Transverse colon (tissue), 4 donors: Measurements from ENCODE around the gene STAM2. TPM values are rescaled to one million over a fixed set of nuclear protein-coding genes. Genes with fewer than 3 reads are reported as not detected.

Experiments used
- DNase-seq: peaks from one replicate; pipeline ENCODE4 v3.0.0-alpha.2; 2019
- H3K27ac ChIP-seq, 4 donors: fragments of 200-600 bp; sonication (generic); 2 replicates each; pipeline ENCODE4 v1.5.1; 2016 to 2018; ENCODE audit warnings: inconsistent platforms in 4 of 4
- H3K27me3 ChIP-seq: fragments of 200-600 bp; sonication (generic); 2 replicates; pipeline ENCODE4 v1.5.1; 2017; ENCODE audit warnings: inconsistent platforms
- H3K36me3 ChIP-seq, 4 donors: fragments of 200-600 bp; sonication (generic); 2 replicates each; pipeline ENCODE4 v1.5.1; 2017 to 2019; ENCODE audit warnings: inconsistent platforms in 4 of 4
- H3K4me1 ChIP-seq, 4 donors: fragments of 200-600 bp; sonication (generic); 2 replicates each; pipeline ENCODE4 v1.5.1; 2017 to 2020; ENCODE audit warnings: inconsistent platforms in 4 of 4
- H3K4me3 ChIP-seq, 4 donors: fragments of 200-600 bp; sonication (generic); 1 replicate in 1 of 4; 2 replicates in 3 of 4; pipeline versions ENCODE4 v1.5.1 to v1.6.1; 2017 to 2019; ENCODE audit warnings: inconsistent platforms in 4 of 4
- H3K9me3 ChIP-seq, 2 donors: fragments of 200-600 bp; sonication (generic); 2 replicates each; pipeline ENCODE4 v1.5.1; 2017 to 2019; ENCODE audit warnings: inconsistent platforms in 2 of 2
- CTCF ChIP-seq, 5 experiments: fragments of 200-600 bp in 3 of 5; fragments of 450-650 bp in 2 of 5; sonication (generic) in 3 of 5; IDR thresholded peaks; 1 replicate in 2 of 5; 2 replicates in 3 of 5; pipeline ENCODE4 v1.5.1; 2016 to 2017; ENCODE audit warnings: antibody characterized with exemption in 5 of 5, inconsistent platforms in 3 of 5, mild to moderate bottlenecking in 2 of 5, moderate library complexity in 1 of 5
- EP300 ChIP-seq: sonication (generic); formaldehyde crosslinking; IDR thresholded peaks from one replicate; pipeline ENCODE4 v1.6.1; 2017; ENCODE audit warnings: antibody characterized with exemption, low read depth
- POLR2A ChIP-seq: fragments of 450-650 bp; IDR thresholded peaks from one replicate; pipeline ENCODE4 v1.6.1; 2016; ENCODE audit warnings: antibody characterized with exemption, mild to moderate bottlenecking, moderate library complexity
- POLR2AphosphoS5 ChIP-seq, 3 donors: sonication (generic); formaldehyde crosslinking; IDR thresholded peaks; one replicate each; pipeline ENCODE4 v1.6.1; 2016; ENCODE audit warnings: antibody characterized with exemption in 3 of 3
- WGBS, 2 donors: methylation state at CpG; one replicate each; pipeline ENCODE4 v1.1.5; 2018; ENCODE audit warnings: low coverage in 1 of 2; 5-methylcytosine and 5-hydroxymethylcytosine counted together
- in situ Hi-C, 4 donors: fragments of 200-750 bp; cut with MboI; loops; one replicate each; pipeline versions ENCODE4 v1.15.0 to v1.15.1; 2017; ENCODE audit warnings: low sequenced_read_pairs in 3 of 4, low pct_ligation_motif_present in 1 of 4, low pct_unique_long_range_greater_than_20kb in 1 of 4
- intact Hi-C: fragments of 100-400 bp; cut with DNase I; formaldehyde crosslinking; loops from one replicate; pipeline ENCODE4 v1.15.1; 2023; ENCODE audit warnings: low total_unique reads
- total RNA-seq, 4 donors: library from RNA; depleted of rRNA; stranded (reverse); fragments of >200 nt; gene quantifications; one replicate each; pipeline ENCODE4 v1.1.0, GENCODE V29; 2016

STAM2 gene
- total RNA-seq, 4 donors from 2014 or later, result 17.1 to 57.2 (median 38.1) TPM

DNA sequence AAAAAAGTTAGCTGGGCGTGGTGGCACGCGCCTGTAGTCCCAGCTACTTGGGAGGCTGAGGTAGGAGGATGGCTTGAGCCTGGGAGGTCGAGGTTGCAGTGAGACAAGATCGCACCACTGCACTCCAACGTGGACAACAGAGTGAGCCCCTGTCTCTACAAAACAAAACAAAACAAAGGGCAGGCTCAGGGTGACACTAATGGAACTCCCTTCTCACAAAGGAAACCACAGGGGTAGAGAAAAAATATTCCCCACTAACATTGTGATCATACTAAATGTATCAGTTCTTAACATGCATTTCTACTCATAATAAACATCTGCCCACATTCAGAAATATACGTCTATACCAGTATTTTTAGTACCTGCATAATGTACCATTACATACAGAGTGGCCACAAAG is 21.1 kb downstream of the STAM2 start:
- no peak overlapping the region for H3K27ac ChIP-seq
- DNase-seq, result no peak
- WGBS, 2 donors, result 90 to 96% methylated on average over 4 to 7 of the region's 7 CpGs
- in situ Hi-C loops, result loop anchor here in 2 of 4 donors (25.0 kb wide), 1 partner anchor 117 kb away; no protein-coding TSS in a partner anchor
- no peak overlapping the region for H3K4me3 ChIP-seq
- H3K4me1 ChIP-seq, result peaks cover 0 to 5% (median 2%) of the 10 kb centered on the region in 4 donors
- H3K27me3 ChIP-seq, result no peaks in the 10 kb centered on the region
- TF ChIP-seq POLR2A, result no peak
- TF ChIP-seq POLR2AphosphoS5 (IDR thresholded peaks at IDR 0.05), result no peak
- TF ChIP-seq CTCF (IDR thresholded peaks at IDR 0.05), result no peak
- TF ChIP-seq EP300, result no peak
- H3K9me3 ChIP-seq, result no peaks in the 10 kb centered on the region
- no peaks in the 10 kb centered on the region for H3K36me3 ChIP-seq
- intact Hi-C loops, result no loop called here

DNA sequence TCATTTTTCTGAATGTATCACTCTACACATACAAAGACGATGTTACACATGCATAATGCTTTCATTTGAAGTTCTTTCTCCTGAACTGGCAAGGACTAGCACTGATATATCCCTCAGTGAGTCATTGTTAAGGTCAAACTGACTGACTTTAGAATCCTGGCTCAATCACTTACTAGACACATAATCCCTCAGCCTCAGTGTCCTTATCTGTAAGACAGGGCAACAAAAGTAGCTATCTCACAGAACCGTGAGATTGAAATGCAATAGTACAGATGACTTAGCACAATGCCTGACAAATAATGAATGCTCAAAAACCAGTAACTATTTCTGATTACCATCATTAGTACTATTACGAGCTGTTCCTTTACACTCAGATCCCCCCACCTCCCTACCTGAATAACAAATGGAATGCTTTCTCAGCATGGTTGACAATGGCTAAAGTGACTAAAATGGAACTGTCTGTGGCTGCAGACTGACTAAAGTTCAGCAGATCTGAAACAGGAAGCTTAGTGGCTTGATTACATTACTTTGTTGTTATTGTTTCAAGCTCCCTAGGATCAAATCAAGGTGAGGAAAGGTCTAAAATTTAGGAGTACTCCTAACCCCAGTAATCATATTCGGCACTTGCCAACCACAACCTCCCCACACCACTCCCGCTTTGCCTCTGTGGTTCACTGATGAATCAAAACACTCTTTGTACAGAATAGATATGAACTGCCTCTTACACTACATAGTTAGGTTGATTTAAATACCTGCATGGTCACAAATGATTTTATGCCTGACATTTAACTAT is 40.9 kb downstream of the STAM2 start:
- intact Hi-C loops, result no loop called here
- Histone ChIP-seq H3K36me3 (peaks cover 0 to 8% (median 0%) of the 10 kb centered on the region in 4 donors), H3K4me3 (no peak overlapping the region), H3K4me1 (peaks cover 0 to 8% (median 0%) of the 10 kb centered on the region in 4 donors), H3K27me3 (no peaks in the 10 kb centered on the region), H3K9me3 (no peaks in the 10 kb centered on the region), H3K27ac (no peak overlapping the region)
- in situ Hi-C loops, result no loop called here
- DNase-seq, result no peak
- WGBS, 2 donors, result 73 to 75% methylated on average over 4 to 5 of the region's 5 CpGs
- TF ChIP-seq CTCF (IDR thresholded peaks at IDR 0.05) (no peak), POLR2AphosphoS5 (IDR thresholded peaks at IDR 0.05) (no peak), POLR2A (no peak), EP300 (no peak)

DNA sequence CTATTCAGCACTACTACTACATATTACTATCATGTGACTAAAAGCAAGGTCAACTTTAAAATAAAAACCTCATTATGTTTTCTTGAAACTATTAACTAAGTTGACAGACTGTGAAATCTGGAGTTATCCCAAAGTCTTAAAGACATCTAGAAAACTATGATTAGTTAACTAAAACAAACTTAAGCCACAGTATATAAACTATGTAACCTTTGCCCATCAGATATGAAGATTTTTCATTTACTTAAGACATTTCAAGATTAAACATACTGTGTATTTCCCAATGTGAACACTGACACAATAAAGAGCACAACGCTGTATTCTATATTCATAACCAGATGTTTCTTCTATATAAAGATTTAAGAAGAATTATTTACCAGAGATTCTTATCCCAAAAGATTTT is 43.3 kb downstream of the STAM2 start:
- peaks cover 0 to 18% (median 3%) of the 10 kb centered on the region in 4 donors for H3K4me1 ChIP-seq
- in situ Hi-C loops, result no loop called here
- TF ChIP-seq EP300, result no peak
- TF ChIP-seq POLR2A, result no peak
- no peak for TF ChIP-seq POLR2AphosphoS5 (IDR thresholded peaks at IDR 0.05)
- no peak for TF ChIP-seq CTCF (IDR thresholded peaks at IDR 0.05)
- H3K4me3 ChIP-seq, result no peak overlapping the region
- no peaks in the 10 kb centered on the region for H3K27me3 ChIP-seq
- no peak for DNase-seq
- no peaks in the 10 kb centered on the region for H3K9me3 ChIP-seq
- 38 to 43% methylated on average over 1 of the region's 1 CpG for WGBS, 2 donors
- H3K27ac ChIP-seq, result no peak overlapping the region
- intact Hi-C loops, result no loop called here
- H3K36me3 ChIP-seq, result no peaks in the 10 kb centered on the region

- Histone ChIP-seq H3K27ac (no peak overlapping the region), H3K27me3 (no peaks in the 10 kb centered on the region), H3K36me3 (peaks cover 0 to 12% (median 3%) of the 10 kb centered on the region in 4 donors), H3K4me3 (no peak overlapping the region), H3K4me1 (peaks cover 0 to 16% (median 3%) of the 10 kb centered on the region in 4 donors), H3K9me3 (no peaks in the 10 kb centered on the region)
- in situ Hi-C loops, result no loop called here
- no peak for DNase-seq
- TF ChIP-seq EP300 (no peak), POLR2AphosphoS5 (IDR thresholded peaks at IDR 0.05) (no peak), CTCF (IDR thresholded peaks at IDR 0.05) (no peak), POLR2A (no peak)
- intact Hi-C loops, result no loop called here
These were observed 47.9 kb downstream of the STAM2 start for GRCh38 chr2:152127628-152128027.
